IMR-90 (cell line): ENCODE data around the gene FAM124B. TPM values are rescaled to one million over a fixed set of nuclear protein-coding genes. Genes with fewer than 3 reads are reported as not detected.

Experiments
- ATAC-seq: fragments of 200-7000 bp; cut with Tn5 transposase; 2 replicates; pipeline ENCODE4 v1.9.1; 2020; ENCODE audit warnings: low read depth, mild to moderate bottlenecking, moderate library complexity
- BruUV-seq: library from RNA; stranded (reverse); fragments of 400-500 nt; replicated peaks from 2 replicates; lab custom pipeline; 2021; lab: Mats Ljungman, UMichigan
- CTCF ChIA-PET: fragments of 300-600 bp; formaldehyde crosslinking; extraction: SDS; loops from one replicate; lab custom pipeline; 2021; ENCODE audit warnings: antibody characterized with exemption; lab: Yijun Ruan, JAX
- POLR2A ChIA-PET: fragments of 300-600 bp; sonication (Branson Sonifier 250); formaldehyde crosslinking; loops from one replicate; lab custom pipeline; 2022; ENCODE audit warnings: antibody characterized with exemption; ENCODE audit not compliant: unreplicated experiment; lab: Charles Lee
- DNase-seq: peaks from one replicate; pipeline ENCODE4 v3.0.0; 2013
- H2AFZ ChIP-seq: replicated peaks from 2 replicates; pipeline ENCODE3; 2013; ENCODE audit warnings: low read length, mild to moderate bottlenecking; ENCODE audit not compliant: poor library complexity
- H2AK5ac ChIP-seq: 2 replicates; pipeline ENCODE4 v1.6.1; 2013; ENCODE audit warnings: low read depth, low read length, inconsistent platforms
- H2AK9ac ChIP-seq: replicated peaks from 2 replicates; pipeline ENCODE3; 2013; ENCODE audit warnings: mild to moderate bottlenecking, low read depth, low read length, moderate library complexity; ENCODE audit not compliant: poor library complexity
- H2BK120ac ChIP-seq: 2 replicates; pipeline ENCODE4 v1.6.1; 2013; ENCODE audit warnings: low read depth, low read length, inconsistent platforms
- H2BK15ac ChIP-seq: 3 replicates; pipeline ENCODE4 v1.6.1; 2013; ENCODE audit warnings: low read depth, low read length, inconsistent platforms
- H2BK20ac ChIP-seq: 2 replicates; pipeline ENCODE4 v1.6.1; 2013; ENCODE audit warnings: low read depth, mild to moderate bottlenecking, inconsistent platforms, low read length, moderate library complexity
- H2BK5ac ChIP-seq: 2 replicates; pipeline ENCODE4 v1.6.1; 2013; ENCODE audit warnings: mild to moderate bottlenecking, low read depth, low read length, inconsistent platforms; ENCODE audit not compliant: poor library complexity, severe bottlenecking
- H3K14ac ChIP-seq: replicated peaks from 2 replicates; pipeline ENCODE4 v1.6.1; 2013; ENCODE audit warnings: low read depth, low read length, inconsistent platforms
- H3K18ac ChIP-seq: 2 replicates; pipeline ENCODE4 v1.6.1; 2013; ENCODE audit warnings: low read depth, low read length, control low read depth
- H3K23ac ChIP-seq: 2 replicates; pipeline ENCODE4 v1.6.1; 2013; ENCODE audit warnings: low read depth, low read length, inconsistent platforms
- H3K27ac ChIP-seq: 2 replicates; pipeline ENCODE4 v1.5.1; 2013; ENCODE audit warnings: mild to moderate bottlenecking, control low read depth, low read length; ENCODE audit not compliant: insufficient read depth
- H3K27me3 ChIP-seq: 2 replicates; pipeline ENCODE4 v1.6.1; 2013; ENCODE audit warnings: low read length; ENCODE audit not compliant: control insufficient read depth, insufficient read depth
- H3K36me3 ChIP-seq: 2 replicates; pipeline ENCODE4 v1.6.1; 2013; ENCODE audit warnings: low read length, mixed read lengths; ENCODE audit not compliant: control insufficient read depth, insufficient read depth
- H3K4ac ChIP-seq: 2 replicates; pipeline ENCODE4 v1.6.1; 2013; ENCODE audit warnings: low read depth, low read length, inconsistent platforms
- H3K4me1 ChIP-seq: 2 replicates; pipeline ENCODE4 v1.6.1; 2013; ENCODE audit warnings: low read length, mixed read lengths; ENCODE audit not compliant: control insufficient read depth, insufficient read depth
- H3K4me2 ChIP-seq: 2 replicates; pipeline ENCODE4 v1.6.1; 2013; ENCODE audit warnings: low read depth, mild to moderate bottlenecking, control low read depth, low read length, moderate library complexity
- H3K4me3 ChIP-seq: 2 replicates; pipeline ENCODE4 v1.5.1; 2013; ENCODE audit warnings: low read depth, mild to moderate bottlenecking, control low read depth, low read length, moderate library complexity; ENCODE audit not compliant: insufficient read depth
- H3K56ac ChIP-seq: 2 replicates; pipeline ENCODE4 v1.6.1; 2013; ENCODE audit warnings: low read length, inconsistent platforms; ENCODE audit not compliant: insufficient read depth; ENCODE audit errors: extremely low read depth
- H3K79me1 ChIP-seq, 2 experiments: 2 replicates each; pipeline ENCODE4 v1.6.1; 2013; ENCODE audit warnings: low read length in 2 of 2, inconsistent platforms in 1 of 2, low read depth in 1 of 2
- H3K9ac ChIP-seq: 2 replicates; pipeline ENCODE4 v1.6.1; 2013; ENCODE audit warnings: low read depth, low read length, control low read depth
- H3K9me1 ChIP-seq: 2 replicates; pipeline ENCODE4 v1.6.1; 2013; ENCODE audit warnings: low read length, inconsistent platforms; ENCODE audit not compliant: insufficient read depth
- H3K9me3 ChIP-seq: 2 replicates; pipeline ENCODE4 v1.6.1; 2013; ENCODE audit warnings: low read length; ENCODE audit not compliant: control insufficient read depth, insufficient read depth
- H4K20me1 ChIP-seq: 2 replicates; pipeline ENCODE4 v1.6.1; 2013; ENCODE audit warnings: low read length, inconsistent platforms; ENCODE audit not compliant: insufficient read depth
- H4K5ac ChIP-seq: 2 replicates; pipeline ENCODE4 v1.6.1; 2013; ENCODE audit warnings: mild to moderate bottlenecking, low read depth, low read length, control low read depth
- H4K8ac ChIP-seq, 2 experiments: 2 replicates each; pipeline ENCODE4 v1.6.1; 2013; ENCODE audit warnings: low read depth in 2 of 2, low read length in 2 of 2, control low read depth in 1 of 2, inconsistent platforms in 1 of 2
- H4K91ac ChIP-seq: 2 replicates; pipeline ENCODE4 v1.6.1; 2013; ENCODE audit warnings: low read depth, low read length, inconsistent platforms; ENCODE audit not compliant: insufficient read depth
- CEBPB ChIP-seq: IDR thresholded peaks from 2 replicates; pipeline ENCODE4 v1.6.1; 2012; ENCODE audit warnings: low read depth, low read length, improper control_type of control experiment
- MAFK ChIP-seq: IDR thresholded peaks from 2 replicates; pipeline ENCODE4 v1.6.1; 2012; ENCODE audit warnings: low read depth, low read length, improper control_type of control experiment
- RFX5 ChIP-seq: IDR thresholded peaks from 2 replicates; pipeline ENCODE4 v1.8.0; 2012; ENCODE audit warnings: low read depth, mild to moderate bottlenecking, low read length, moderate library complexity
- SMC3 ChIP-seq: fragments of 150-350 bp; IDR thresholded peaks from 2 replicates; pipeline ENCODE4 v1.6.1; 2016; ENCODE audit warnings: low read depth, mild to moderate bottlenecking, antibody characterized with exemption, low read length, moderate library complexity
- WGBS, 2 experiments: methylation state at CpG; one replicate each; pipeline versions ENCODE4 v1.1.5 to v1.1.7; 2013; ENCODE audit warnings: missing lambda C conversion rate in 2 of 2; ENCODE audit not compliant: insufficient read length in 1 of 2; ENCODE audit errors: extremely low coverage in 2 of 2; 5-methylcytosine and 5-hydroxymethylcytosine counted together
- dilution Hi-C: fragments of 300-500 bp; cut with HindIII; formaldehyde crosslinking; loops from one replicate; pipeline ENCODE4 v1.14.3; 2018; ENCODE audit warnings: low sequenced_read_pairs; ENCODE audit not compliant: unreplicated experiment
- in situ Hi-C: fragments of 300-500 bp; cut with MboI; formaldehyde crosslinking; loops from 3 replicates; pipeline ENCODE4 v1.14.3; 2019; ENCODE audit warnings: low sequenced_read_pairs, inconsistent platforms, mixed read lengths
- intact Hi-C: fragments of 100-400 bp; cut with micrococcal nuclease; formaldehyde crosslinking; loops from 2 replicates; pipeline ENCODE4 v1.10.0; 2022
- polyA plus RNA-seq, 3 experiments: library from polyadenylated mRNA; depleted of rRNA; stranded (reverse); fragments of >200 nt; gene quantifications; 2 replicates each; pipeline ENCODE4 v1.2.3, GENCODE V29; 2012; ENCODE audit warnings: low replicate concordance in 1 of 3
- total RNA-seq: library from RNA; depleted of rRNA; stranded (reverse); fragments of >200 nt; gene quantifications from 2 replicates; pipeline ENCODE4 v1.2.3, GENCODE V29; 2012

The FAM124B gene
- total and polyA plus RNA-seq, 2 of the 4 experiments (the other 2 are of a cell fraction) = not detected

DNA sequence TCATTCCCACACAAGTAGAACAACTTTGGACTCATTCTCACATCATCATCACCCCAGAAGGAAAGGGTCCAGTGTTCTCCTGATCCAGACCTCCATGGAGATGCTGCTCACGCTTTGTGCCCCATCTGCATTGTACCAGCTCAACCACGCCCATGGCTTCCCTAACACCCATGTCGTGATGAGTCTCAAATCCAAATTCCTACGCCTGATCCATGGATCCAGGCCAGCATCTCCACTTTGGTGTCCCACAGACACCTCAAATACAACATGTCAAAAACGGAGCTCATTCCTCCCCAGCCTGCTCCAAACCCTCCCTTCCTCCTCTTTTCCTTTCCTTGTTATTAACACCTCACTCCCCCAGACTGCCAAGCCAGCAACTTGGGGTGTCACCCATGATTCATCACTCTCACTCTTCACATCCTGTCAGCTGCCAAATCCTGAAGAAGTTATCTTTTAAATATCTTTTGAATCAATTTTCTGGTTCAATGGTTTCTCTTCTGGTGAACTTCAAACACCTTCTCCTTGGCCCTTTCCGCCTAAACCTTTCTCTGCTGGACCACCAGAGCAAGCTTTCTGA is 30.2 kb upstream of the FAM124B start:
- H2BK20ac ChIP-seq = no peak overlapping the region
- H4K91ac ChIP-seq = no peak overlapping the region
- H3K36me3 ChIP-seq = no peaks in the 10 kb centered on the region
- peaks cover 7% of the 10 kb centered on the region for H3K27me3 ChIP-seq
- no TSS peak for BruUV-seq
- CTCF ChIA-PET = interaction anchor here (0.9 kb wide), 1 partner anchor 74 kb away, joined by 4 read pairs; no protein-coding TSS in a partner anchor
- H3K14ac ChIP-seq = no peak overlapping the region
- dilution Hi-C loops = no loop called here
- TF ChIP-seq SMC3 (no peak), RFX5 (no peak), MAFK (no peak), CEBPB (no peak)
- POLR2A ChIA-PET = no interaction called here
- no peak overlapping the region for H3K18ac ChIP-seq
- no peak overlapping the region for H3K23ac ChIP-seq
- H2AK9ac ChIP-seq = no peak overlapping the region
- H2BK120ac ChIP-seq = no peak overlapping the region
- no peak overlapping the region for H2BK15ac ChIP-seq
- H3K4me2 ChIP-seq = no peak overlapping the region
- in situ Hi-C loops = no loop called here
- no peak overlapping the region for H3K9ac ChIP-seq
- 0 out of 2 replicates have a peak, but pooled peaks cover 2% of the 10 kb centered on the region for H3K4me1 ChIP-seq
- no peaks in the 10 kb centered on the region for H3K79me1 ChIP-seq
- no peak overlapping the region for H3K27ac ChIP-seq
- H3K4ac ChIP-seq = no peak overlapping the region
- H3K4me3 ChIP-seq = no peak overlapping the region
- no peak overlapping the region for H2AFZ ChIP-seq
- ATAC-seq = no peak
- 77% methylated on average over 5 of the region's 6 CpGs; no CpG with 5 or more reads in 1 of the 2 experiments for WGBS, 2 experiments
- no peak for DNase-seq
- H4K8ac ChIP-seq = no peak overlapping the region
- H2BK5ac ChIP-seq = no peak overlapping the region
- no peak overlapping the region for H2AK5ac ChIP-seq
- no peak overlapping the region for H4K5ac ChIP-seq
- H3K9me1 ChIP-seq = no peaks in the 10 kb centered on the region
- H3K9me3 ChIP-seq = no peaks in the 10 kb centered on the region
- no peak overlapping the region for H3K56ac ChIP-seq
- no peaks in the 10 kb centered on the region for H4K20me1 ChIP-seq
- intact Hi-C loops = no loop called here
